Non-pigmented ciliary epithelial cell (primary cell): ENCODE measurements around the gene EXOC4.

Experiments used
- DNase-seq: peaks from one replicate; pipeline ENCODE4 v3.0.0-alpha.2; 2010; ENCODE audit warnings: low read depth

Gene EXOC4

GRCh38 chr7:133539016-133539415 lies 286.1 kb downstream of the EXOC4 start:
- no peak for DNase-seq

GRCh38 chr7:133540096-133540860 lies 287.4 kb downstream of the EXOC4 start:
- DNase-seq, result no peak

- no peak for DNase-seq
Measured at GRCh38 chr7:133542209-133542780, 289.4 kb downstream of the EXOC4 start.

GRCh38 chr7:133543657-133544056 lies 290.8 kb downstream of the EXOC4 start:
- no peak for DNase-seq

- no peak for DNase-seq
Measured at GRCh38 chr7:133545618-133546017, 292.7 kb downstream of the EXOC4 start.

GRCh38 chr7:133547981-133548380 lies 295.1 kb downstream of the EXOC4 start:
- DNase-seq, result no peak

- DNase-seq, result no peak
Measured at GRCh38 chr7:133549633-133550032, 296.8 kb downstream of the EXOC4 start.

- DNase-seq, result no peak
Measured at GRCh38 chr7:133550145-133550544, 297.3 kb downstream of the EXOC4 start.

GRCh38 chr7:133550811-133551210 lies 297.9 kb downstream of the EXOC4 start:
- DNase-seq, result no peak

GRCh38 chr7:133551466-133551865 lies 298.6 kb downstream of the EXOC4 start:
- no peak for DNase-seq

- no peak for DNase-seq
Measured at GRCh38 chr7:133552079-133552478, 299.2 kb downstream of the EXOC4 start.

- DNase-seq, result no peak
Measured at GRCh38 chr7:133554330-133554729, 301.5 kb downstream of the EXOC4 start.

- no peak for DNase-seq
Measured at GRCh38 chr7:133556048-133556447, 303.2 kb downstream of the EXOC4 start.

- no peak for DNase-seq
Measured at GRCh38 chr7:133556553-133556952, 303.7 kb downstream of the EXOC4 start.

- no peak for DNase-seq
Measured at GRCh38 chr7:133560900-133561299, 308.0 kb downstream of the EXOC4 start.

GRCh38 chr7:133561396-133561795 lies 308.5 kb downstream of the EXOC4 start:
- no peak for DNase-seq

GRCh38 chr7:133562621-133563020 lies 309.7 kb downstream of the EXOC4 start:
- DNase-seq, result no peak

- DNase-seq, result no peak
Measured at GRCh38 chr7:133563251-133563650, 310.4 kb downstream of the EXOC4 start.

- DNase-seq, result no peak
Measured at GRCh38 chr7:133564484-133564883, 311.6 kb downstream of the EXOC4 start.

- no peak for DNase-seq
Measured at GRCh38 chr7:133568544-133568943, 315.7 kb downstream of the EXOC4 start.

- no peak for DNase-seq
Measured at GRCh38 chr7:133570321-133570720, 317.4 kb downstream of the EXOC4 start.

GRCh38 chr7:133571076-133571475 lies 318.2 kb downstream of the EXOC4 start:
- no peak for DNase-seq

- DNase-seq, result no peak
Measured at GRCh38 chr7:133572087-133572486, 319.2 kb downstream of the EXOC4 start.

- DNase-seq, result no peak
Measured at GRCh38 chr7:133572843-133573242, 320.0 kb downstream of the EXOC4 start.
